Bronchial epithelial cell (primary cell): ENCODE results near the gene ECHDC3. TPM values are rescaled to one million over a fixed set of nuclear protein-coding genes. Genes with fewer than 3 reads are reported as not detected.

ENCODE experiments used
- DNase-seq: peaks from one replicate; pipeline ENCODE4 v3.0.0-alpha.2; 2010; ENCODE audit warnings: low read depth
- FAIRE-seq: peaks from 2 replicates; lab custom pipeline; 2011; peaks lifted over from hg19 to GRCh38; lab: Jason Lieb, UNC
- H3K27me3 ChIP-seq: 2 replicates; pipeline ENCODE4 v1.5.1; 2011; ENCODE audit warnings: low read length; ENCODE audit not compliant: control insufficient read depth, insufficient read depth
- H3K36me3 ChIP-seq: 2 replicates; pipeline ENCODE4 v1.5.1; 2011; ENCODE audit warnings: low read length; ENCODE audit not compliant: control insufficient read depth, insufficient read depth
- H3K4me3 ChIP-seq: 2 replicates; pipeline ENCODE4 v1.5.1; 2011; ENCODE audit warnings: mild to moderate bottlenecking, low read depth, low read length, control low read depth
- total RNA-seq: library from RNA; depleted of rRNA; stranded (reverse); fragments of >200 nt; gene quantifications from 2 replicates; pipeline ENCODE4 v1.2.1, GENCODE V29; 2014
- TF ChIP-seq, protein P1 (sequence below): IDR thresholded peaks from 2 replicates; pipeline ENCODE4 v1.5.1; 2011; ENCODE audit warnings: mild to moderate bottlenecking, moderate library complexity, low read length, control low read depth, inconsistent platforms; ENCODE audit not compliant: insufficient read depth, severe bottlenecking

Gene ECHDC3
- total RNA-seq, 1 donor from 2014 or later = 1.6 TPM

DNA sequence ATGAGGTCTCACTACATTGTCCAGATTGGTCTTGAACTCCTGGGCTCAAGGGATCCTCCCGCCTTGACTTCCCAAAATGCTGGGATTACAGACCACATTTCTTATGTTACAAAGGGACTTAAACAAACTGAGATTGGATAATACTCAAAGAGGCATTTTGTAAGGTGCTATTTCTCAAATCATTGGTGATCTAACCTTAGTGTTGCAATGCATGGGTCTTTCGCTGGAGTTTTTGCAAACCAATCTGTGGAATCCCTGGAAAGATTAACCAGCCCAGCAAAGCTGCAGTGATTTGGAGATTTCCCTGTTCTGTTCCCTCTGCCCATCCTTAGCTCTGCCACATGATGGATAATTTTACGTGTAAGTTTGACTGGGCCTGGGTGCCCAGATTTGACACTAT lies 20.4 kb upstream of the ECHDC3 start:
- H3K4me3 ChIP-seq = no peak overlapping the region
- H3K36me3 ChIP-seq = no peaks in the 10 kb centered on the region
- DNase-seq = no peak
- FAIRE-seq = no peak
- no peaks in the 10 kb centered on the region for H3K27me3 ChIP-seq
- TF ChIP-seq, protein P1, sequence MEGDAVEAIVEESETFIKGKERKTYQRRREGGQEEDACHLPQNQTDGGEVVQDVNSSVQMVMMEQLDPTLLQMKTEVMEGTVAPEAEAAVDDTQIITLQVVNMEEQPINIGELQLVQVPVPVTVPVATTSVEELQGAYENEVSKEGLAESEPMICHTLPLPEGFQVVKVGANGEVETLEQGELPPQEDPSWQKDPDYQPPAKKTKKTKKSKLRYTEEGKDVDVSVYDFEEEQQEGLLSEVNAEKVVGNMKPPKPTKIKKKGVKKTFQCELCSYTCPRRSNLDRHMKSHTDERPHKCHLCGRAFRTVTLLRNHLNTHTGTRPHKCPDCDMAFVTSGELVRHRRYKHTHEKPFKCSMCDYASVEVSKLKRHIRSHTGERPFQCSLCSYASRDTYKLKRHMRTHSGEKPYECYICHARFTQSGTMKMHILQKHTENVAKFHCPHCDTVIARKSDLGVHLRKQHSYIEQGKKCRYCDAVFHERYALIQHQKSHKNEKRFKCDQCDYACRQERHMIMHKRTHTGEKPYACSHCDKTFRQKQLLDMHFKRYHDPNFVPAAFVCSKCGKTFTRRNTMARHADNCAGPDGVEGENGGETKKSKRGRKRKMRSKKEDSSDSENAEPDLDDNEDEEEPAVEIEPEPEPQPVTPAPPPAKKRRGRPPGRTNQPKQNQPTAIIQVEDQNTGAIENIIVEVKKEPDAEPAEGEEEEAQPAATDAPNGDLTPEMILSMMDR = no peak

DNA sequence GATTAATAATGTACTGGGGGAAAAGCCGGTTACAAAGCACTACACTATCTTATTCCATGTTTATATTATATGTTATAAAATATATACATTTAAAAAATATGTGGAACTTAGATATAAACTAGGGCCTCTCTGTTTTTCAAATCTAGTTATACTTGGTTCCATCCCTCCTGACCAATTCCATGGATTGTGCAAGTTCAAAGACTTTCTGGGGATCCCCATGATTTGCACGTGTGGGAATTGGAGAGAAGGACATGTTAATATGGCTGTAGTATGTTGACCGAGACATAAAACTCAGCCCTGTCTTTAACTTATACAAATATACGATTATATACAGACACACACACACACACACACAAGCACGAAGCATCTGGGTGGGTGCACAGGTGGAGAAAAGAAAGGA lies 18.8 kb upstream of the ECHDC3 start:
- no peaks in the 10 kb centered on the region for H3K36me3 ChIP-seq
- no peak overlapping the region for H3K4me3 ChIP-seq
- TF ChIP-seq, protein P1 = no peak
- H3K27me3 ChIP-seq = no peaks in the 10 kb centered on the region
- no peak for DNase-seq
- FAIRE-seq = no peak

DNA sequence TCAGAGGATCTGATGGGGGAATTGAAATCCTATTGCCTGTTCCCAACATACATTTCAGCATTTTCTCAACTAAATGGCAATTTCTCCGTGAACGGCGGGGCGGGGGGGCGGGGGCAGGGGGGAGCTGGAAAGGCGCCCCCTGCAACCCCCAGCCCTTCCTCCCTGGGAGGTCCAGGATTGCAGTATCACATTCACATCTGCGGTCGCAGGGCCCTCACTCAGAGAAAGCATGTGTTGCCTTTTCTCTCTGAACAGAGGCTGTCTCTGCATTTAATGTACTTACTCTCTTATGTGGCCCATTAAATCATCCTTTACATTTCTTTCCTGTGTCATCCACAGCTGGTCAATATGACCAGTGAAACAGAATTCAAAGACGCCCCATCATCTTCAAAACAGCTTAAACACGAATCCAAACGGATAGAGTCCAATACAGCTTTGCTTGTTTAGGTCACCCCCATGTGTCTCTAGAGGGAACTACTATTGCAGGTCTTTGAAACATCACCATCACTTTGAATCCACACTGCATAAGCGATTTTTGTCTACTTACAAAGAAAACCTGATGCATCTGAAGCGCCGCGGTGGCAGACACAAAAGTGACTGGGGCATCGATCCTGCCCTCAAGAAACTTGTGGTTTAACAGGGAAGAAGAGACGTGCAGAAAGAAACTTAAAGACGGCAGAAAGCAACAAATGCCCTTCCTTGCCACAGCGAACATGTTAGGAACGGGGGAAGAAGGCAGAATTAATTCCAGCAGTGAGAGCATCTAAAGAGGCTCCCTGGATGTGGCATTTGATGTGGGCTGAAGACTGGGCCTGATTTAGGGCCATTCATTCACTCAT lies 17.0 kb upstream of the ECHDC3 start:
- peak; percentile 40 for FAIRE-seq
- TF ChIP-seq, protein P1 = peak; percentile 80
- Histone ChIP-seq H3K27me3 (no peaks in the 10 kb centered on the region), H3K36me3 (no peaks in the 10 kb centered on the region), H3K4me3 (no peak overlapping the region)
- peak; percentile 61 for DNase-seq

DNA sequence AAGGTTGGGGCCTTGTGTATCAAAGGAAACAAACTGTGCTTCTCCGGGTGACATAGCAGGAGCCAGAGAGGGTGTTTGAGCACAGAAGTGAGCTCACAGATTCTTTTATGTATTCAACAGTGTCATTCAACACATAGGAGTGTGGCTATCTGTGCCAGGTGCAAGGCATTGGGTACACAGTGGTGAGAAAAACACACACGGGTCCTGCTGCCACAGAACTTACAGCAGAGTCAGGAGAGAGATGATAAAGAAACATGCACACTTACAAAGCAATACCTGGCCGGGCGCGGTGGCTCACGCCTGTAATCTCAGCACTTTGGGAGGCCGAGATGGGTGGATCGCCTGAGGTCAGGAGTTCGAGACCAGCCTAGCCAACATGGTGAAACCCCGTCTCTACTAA lies 16.3 kb upstream of the ECHDC3 start:
- H3K27me3 ChIP-seq = no peaks in the 10 kb centered on the region

DNA sequence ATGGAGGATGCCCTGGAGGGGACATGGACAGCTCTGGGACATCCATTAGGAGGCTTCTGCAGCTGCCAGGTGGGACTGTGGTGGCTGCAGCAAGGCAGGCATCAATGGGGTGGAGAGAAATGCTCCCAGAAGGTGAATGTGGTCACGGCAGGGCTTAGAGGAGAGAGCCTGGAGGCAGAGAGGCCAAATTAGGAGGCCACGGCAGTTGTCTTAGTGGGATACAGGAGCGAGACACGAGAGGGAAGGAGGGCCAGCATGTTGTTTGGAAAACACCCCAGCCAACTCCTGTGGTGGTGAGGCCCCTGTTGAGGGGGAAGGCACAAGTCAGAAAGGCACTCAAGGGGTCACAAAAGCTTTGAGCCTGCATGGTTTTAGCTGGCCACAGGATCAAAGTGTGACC lies 14.6 kb upstream of the ECHDC3 start:
- FAIRE-seq (no peak), DNase-seq (no peak)
- Histone ChIP-seq H3K36me3 (no peaks in the 10 kb centered on the region), H3K4me3 (no peak overlapping the region), H3K27me3 (no peaks in the 10 kb centered on the region)
- TF ChIP-seq, protein P1 = no peak

More for the DNA sequence above, 16.3 kb upstream of the ECHDC3 start:
- Histone ChIP-seq H3K4me3 (no peak overlapping the region), H3K36me3 (no peaks in the 10 kb centered on the region)
- no peak for DNase-seq
- FAIRE-seq = no peak
- TF ChIP-seq, protein P1 = no peak
